Peyer's patch (tissue), 4 donors: ENCODE measurements around the gene HOXD10.

Source experiments
- POLR2A ChIP-seq, 2 donors: fragments of 450-650 bp; IDR thresholded peaks; one replicate each; pipeline ENCODE4 v1.5.1; 2017; ENCODE audit warnings: antibody characterized with exemption in 2 of 2, mild to moderate bottlenecking in 2 of 2, moderate library complexity in 2 of 2
- TF ChIP-seq, protein P1 (sequence below), 6 experiments: fragments of 450-650 bp in 4 of 6; fragments of 200-600 bp in 2 of 6; sonication (generic) in 1 of 6; IDR thresholded peaks; one replicate each; pipeline ENCODE4 v1.5.1; 2017 to 2019; ENCODE audit warnings: antibody characterized with exemption in 6 of 6, mild to moderate bottlenecking in 3 of 6, moderate library complexity in 1 of 6

GRCh38 chr2:176067589-176068418 is 48.8 kb upstream of the HOXD10 start:
- TF ChIP-seq POLR2A (IDR thresholded peaks at IDR 0.05), result no peak
- TF ChIP-seq, protein P1, sequence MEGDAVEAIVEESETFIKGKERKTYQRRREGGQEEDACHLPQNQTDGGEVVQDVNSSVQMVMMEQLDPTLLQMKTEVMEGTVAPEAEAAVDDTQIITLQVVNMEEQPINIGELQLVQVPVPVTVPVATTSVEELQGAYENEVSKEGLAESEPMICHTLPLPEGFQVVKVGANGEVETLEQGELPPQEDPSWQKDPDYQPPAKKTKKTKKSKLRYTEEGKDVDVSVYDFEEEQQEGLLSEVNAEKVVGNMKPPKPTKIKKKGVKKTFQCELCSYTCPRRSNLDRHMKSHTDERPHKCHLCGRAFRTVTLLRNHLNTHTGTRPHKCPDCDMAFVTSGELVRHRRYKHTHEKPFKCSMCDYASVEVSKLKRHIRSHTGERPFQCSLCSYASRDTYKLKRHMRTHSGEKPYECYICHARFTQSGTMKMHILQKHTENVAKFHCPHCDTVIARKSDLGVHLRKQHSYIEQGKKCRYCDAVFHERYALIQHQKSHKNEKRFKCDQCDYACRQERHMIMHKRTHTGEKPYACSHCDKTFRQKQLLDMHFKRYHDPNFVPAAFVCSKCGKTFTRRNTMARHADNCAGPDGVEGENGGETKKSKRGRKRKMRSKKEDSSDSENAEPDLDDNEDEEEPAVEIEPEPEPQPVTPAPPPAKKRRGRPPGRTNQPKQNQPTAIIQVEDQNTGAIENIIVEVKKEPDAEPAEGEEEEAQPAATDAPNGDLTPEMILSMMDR (IDR thresholded peaks at IDR 0.05), result no peak
